SKM-1 (cell line): ENCODE data around the gene TRIM22.
"Not testable (repeated sequence)": the region's sequence is repeated elsewhere in the genome, so short reads cannot be mapped to it uniquely, and the experiment has no call there.

Experiments
- DNase-seq: peaks from one replicate; lab custom pipeline; 2025; ENCODE audit not compliant: unreplicated experiment; lab: John Stamatoyannopoulos, UW

TRIM22 gene

GRCh38 chr11:5690736-5691135 lies 1.1 kb downstream of the TRIM22 start:
- no peak for DNase-seq

GRCh38 chr11:5691238-5691963 lies 1.8 kb downstream of the TRIM22 start:
- not testable (repeated sequence) for DNase-seq

GRCh38 chr11:5691964-5692361 lies 2.4 kb downstream of the TRIM22 start:
- no peak for DNase-seq

- no peak for DNase-seq
Measured at GRCh38 chr11:5694642-5695041, 5.1 kb downstream of the TRIM22 start.

- no peak for DNase-seq
Measured at GRCh38 chr11:5695580-5695979, 6.0 kb downstream of the TRIM22 start.

GRCh38 chr11:5696210-5696609 lies 6.6 kb downstream of the TRIM22 start:
- DNase-seq: no peak

- DNase-seq: no peak
Measured at GRCh38 chr11:5698281-5698680, 8.7 kb downstream of the TRIM22 start.

- no peak for DNase-seq
Measured at GRCh38 chr11:5700421-5701054, 10.9 kb downstream of the TRIM22 start.

- no peak for DNase-seq
Measured at GRCh38 chr11:5701055-5701577, 11.5 kb downstream of the TRIM22 start.

- no peak for DNase-seq
Measured at GRCh38 chr11:5703741-5704536, 14.3 kb downstream of the TRIM22 start.

- no peak for DNase-seq
Measured at GRCh38 chr11:5705688-5706087, 16.1 kb downstream of the TRIM22 start.

- DNase-seq: no peak
Measured at GRCh38 chr11:5712507-5712906, 22.9 kb downstream of the TRIM22 start.

GRCh38 chr11:5713695-5714094 lies 24.1 kb downstream of the TRIM22 start:
- no peak for DNase-seq

GRCh38 chr11:5716518-5716917 lies 26.9 kb downstream of the TRIM22 start:
- not testable (repeated sequence) for DNase-seq

GRCh38 chr11:5719703-5720495 lies 30.3 kb downstream of the TRIM22 start:
- no peak for DNase-seq

- no peak for DNase-seq
Measured at GRCh38 chr11:5722622-5723021, 33.0 kb downstream of the TRIM22 start.

GRCh38 chr11:5726351-5726750 lies 36.8 kb downstream of the TRIM22 start:
- DNase-seq: no peak

GRCh38 chr11:5727691-5728090 lies 38.1 kb downstream of the TRIM22 start:
- no peak for DNase-seq

GRCh38 chr11:5736396-5736795 lies 46.8 kb downstream of the TRIM22 start, which contains the start of gene OR56B1:
OR56B1 (plus strand) TSS chr11:5736448; CDS start chr11:5736517, 69 bp downstream.
- DNase-seq: no peak

GRCh38 chr11:5737091-5737490 lies 47.5 kb downstream of the TRIM22 start:
- DNase-seq: no peak
